ENCODE measurements around the gene ZBTB20. TPM values are rescaled to one million over a fixed set of nuclear protein-coding genes. Genes with fewer than 3 reads are reported as not detected.

The ZBTB20 gene
- total RNA-seq, 1 donor from 2014 or later = 15.5 TPM

- no peak for TF ChIP-seq CTCF (IDR thresholded peaks at IDR 0.05)
- Mint-ChIP-seq H3K27me3 (ENCODE audit: low read depth) (no peaks in the 10 kb centered on the region), H3K27ac (ENCODE audit: unreplicated experiment) (no peak overlapping the region), H3K36me3 (ENCODE audit: low read depth) (peaks cover 1% of the 10 kb centered on the region), H3K4me1 (ENCODE audit: low read depth) (peaks cover 8% of the 10 kb centered on the region), H3K4me3 (ENCODE audit: unreplicated experiment) (no peak overlapping the region), H3K9me3 (ENCODE audit: low read depth) (no peaks in the 10 kb centered on the region)
- no peak for DNase-seq (ENCODE audit: low spot score)
Observed at GRCh38 chr3:114314282-114314681, 832.8 kb downstream of the ZBTB20 start.

- H3K27me3 Mint-ChIP-seq (ENCODE audit: low read depth) = peaks cover 2% of the 10 kb centered on the region
- H3K4me1 Mint-ChIP-seq (ENCODE audit: low read depth) = no peaks in the 10 kb centered on the region
- no peak for DNase-seq (ENCODE audit: low spot score)
- H3K27ac Mint-ChIP-seq (ENCODE audit: unreplicated experiment) = no peak overlapping the region
- H3K36me3 Mint-ChIP-seq (ENCODE audit: low read depth) = no peaks in the 10 kb centered on the region
- no peak for TF ChIP-seq CTCF (IDR thresholded peaks at IDR 0.05)
- no peak overlapping the region for H3K4me3 Mint-ChIP-seq (ENCODE audit: unreplicated experiment)
- no peaks in the 10 kb centered on the region for H3K9me3 Mint-ChIP-seq (ENCODE audit: low read depth)
Observed at GRCh38 chr3:114313426-114313825, 833.7 kb downstream of the ZBTB20 start.

- H3K4me3 Mint-ChIP-seq (ENCODE audit: unreplicated experiment) = no peak overlapping the region
- H3K27me3 Mint-ChIP-seq (ENCODE audit: low read depth) = peaks cover 10% of the 10 kb centered on the region
- H3K27ac Mint-ChIP-seq (ENCODE audit: unreplicated experiment) = no peak overlapping the region
- no peaks in the 10 kb centered on the region for H3K4me1 Mint-ChIP-seq (ENCODE audit: low read depth)
- no peaks in the 10 kb centered on the region for H3K9me3 Mint-ChIP-seq (ENCODE audit: low read depth)
- DNase-seq (ENCODE audit: low spot score) = no peak
- H3K36me3 Mint-ChIP-seq (ENCODE audit: low read depth) = no peaks in the 10 kb centered on the region
- TF ChIP-seq CTCF (IDR thresholded peaks at IDR 0.05) = no peak
Observed at GRCh38 chr3:114310695-114311094, 836.4 kb downstream of the ZBTB20 start.

GRCh38 chr3:114308830-114309229 is 838.3 kb downstream of the ZBTB20 start:
- no peaks in the 10 kb centered on the region for H3K4me1 Mint-ChIP-seq (ENCODE audit: low read depth)
- no peaks in the 10 kb centered on the region for H3K36me3 Mint-ChIP-seq (ENCODE audit: low read depth)
- no peak overlapping the region for H3K27ac Mint-ChIP-seq (ENCODE audit: unreplicated experiment)
- TF ChIP-seq CTCF (IDR thresholded peaks at IDR 0.05) = no peak
- no peaks in the 10 kb centered on the region for H3K9me3 Mint-ChIP-seq (ENCODE audit: low read depth)
- peaks cover 18% of the 10 kb centered on the region for H3K27me3 Mint-ChIP-seq (ENCODE audit: low read depth)
- H3K4me3 Mint-ChIP-seq (ENCODE audit: unreplicated experiment) = no peak overlapping the region
- DNase-seq (ENCODE audit: low spot score) = no peak

GRCh38 chr3:114308377-114308776 is 838.7 kb downstream of the ZBTB20 start:
- no peak for TF ChIP-seq CTCF (IDR thresholded peaks at IDR 0.05)
- H3K4me3 Mint-ChIP-seq (ENCODE audit: unreplicated experiment) = no peak overlapping the region
- H3K9me3 Mint-ChIP-seq (ENCODE audit: low read depth) = no peaks in the 10 kb centered on the region
- no peak overlapping the region for H3K27ac Mint-ChIP-seq (ENCODE audit: unreplicated experiment)
- H3K4me1 Mint-ChIP-seq (ENCODE audit: low read depth) = no peaks in the 10 kb centered on the region
- DNase-seq (ENCODE audit: low spot score) = no peak
- H3K36me3 Mint-ChIP-seq (ENCODE audit: low read depth) = no peaks in the 10 kb centered on the region
- H3K27me3 Mint-ChIP-seq (ENCODE audit: low read depth) = peaks cover 18% of the 10 kb centered on the region
